GM12872 (cell line): ENCODE data around the gene STOML2.
A peak's percentile ranks its signal among the peaks of the same experiment; 100 is the strongest.

Experiments used
- CTCF ChIP-seq: IDR thresholded peaks from 3 replicates; pipeline ENCODE4 v1.5.1; 2011; ENCODE audit warnings: low read depth, mild to moderate bottlenecking, low read length, moderate library complexity; ENCODE audit not compliant: insufficient read depth

STOML2 gene

GRCh38 chr9:35085078-35085477, 17.9 kb downstream of the STOML2 start:
- no peak for TF ChIP-seq CTCF

- TF ChIP-seq CTCF = 0 out of 3 replicates have a peak, but pooled peaks have one; percentile 4
These were observed 23.2 kb downstream of the STOML2 start, which contains the start of gene FANCG for GRCh38 chr9:35079426-35080341. FANCG (minus strand) TSS chr9:35079942; CDS start chr9:35079524, 418 bp downstream.

GRCh38 chr9:35079041-35079425, 23.9 kb downstream of the STOML2 start:
- no peak for TF ChIP-seq CTCF

- TF ChIP-seq CTCF = no peak
These were observed 24.9 kb downstream of the STOML2 start for GRCh38 chr9:35078066-35078465.

- TF ChIP-seq CTCF = no peak
These were observed 26.1 kb downstream of the STOML2 start for GRCh38 chr9:35076848-35077247.

- no peak for TF ChIP-seq CTCF
These were observed 27.6 kb downstream of the STOML2 start for GRCh38 chr9:35075358-35075757.

GRCh38 chr9:35074791-35075190, 28.1 kb downstream of the STOML2 start:
- TF ChIP-seq CTCF = no peak
